H1 (cell line): ENCODE measurements around the gene AKR7A2. TPM values are rescaled to one million over a fixed set of nuclear protein-coding genes. Genes with fewer than 3 reads are reported as not detected.

ENCODE experiments used
- CTCF ChIA-PET: fragments of 300-600 bp; sonication (Branson Sonifier 250); formaldehyde crosslinking; loops from one replicate; lab custom pipeline; 2021; ENCODE audit not compliant: partially characterized antibody; lab: Charles Lee
- POLR2A ChIA-PET: fragments of 300-600 bp; sonication (Branson Sonifier 250); formaldehyde crosslinking; loops from one replicate; lab custom pipeline; 2021; ENCODE audit warnings: inconsistent platforms; ENCODE audit not compliant: partially characterized antibody; lab: Charles Lee
- DNase-seq, 2 experiments: peaks; one replicate each; pipeline versions ENCODE4 v3.0.0 to v3.0.0-alpha.2; 2010 to 2022; ENCODE audit warnings: low spot score in 2 of 2, low read depth in 1 of 2, mixed read lengths in 1 of 2
- FAIRE-seq: peaks from 2 replicates; lab custom pipeline; 2011; peaks lifted over from hg19 to GRCh38; lab: Jason Lieb, UNC
- H2AFZ ChIP-seq: 2 replicates; pipeline ENCODE4 v1.8.1; 2012; ENCODE audit warnings: low read length, inconsistent platforms
- H2AK5ac ChIP-seq: 2 replicates; pipeline ENCODE4 v1.6.1; 2013; ENCODE audit warnings: low read depth, low read length
- H2BK120ac ChIP-seq: replicated peaks from 2 replicates; pipeline ENCODE3; 2013; ENCODE audit warnings: low read depth, low read length, inconsistent platforms
- H2BK12ac ChIP-seq: 2 replicates; pipeline ENCODE4 v1.6.1; 2013; ENCODE audit warnings: low read depth, low read length
- H2BK15ac ChIP-seq: 2 replicates; pipeline ENCODE4 v1.6.1; 2013; ENCODE audit warnings: low read length
- H2BK20ac ChIP-seq: 2 replicates; pipeline ENCODE4 v1.6.1; 2013; ENCODE audit warnings: low read length
- H2BK5ac ChIP-seq: 2 replicates; pipeline ENCODE4 v1.6.1; 2013; ENCODE audit warnings: low read depth, low read length
- H3K14ac ChIP-seq: 2 replicates; pipeline ENCODE4 v1.6.1; 2013; ENCODE audit warnings: inconsistent platforms; ENCODE audit not compliant: insufficient read length
- H3K18ac ChIP-seq: 2 replicates; pipeline ENCODE4 v1.6.1; 2013; ENCODE audit warnings: low read length; ENCODE audit errors: extremely low read depth
- H3K23ac ChIP-seq: 2 replicates; pipeline ENCODE4 v1.6.1; 2013; ENCODE audit warnings: inconsistent platforms; ENCODE audit not compliant: insufficient read length
- H3K23me2 ChIP-seq: 2 replicates; pipeline ENCODE4 v1.6.1; 2013; ENCODE audit warnings: low read depth, low read length
- H3K27ac ChIP-seq: 2 replicates; pipeline ENCODE4 v1.6.1; 2011; ENCODE audit warnings: low read depth, low read length, inconsistent platforms
- H3K27me3 ChIP-seq, 4 experiments: replicated peaks in 1 of 4; 1 replicate in 1 of 4; 2 replicates in 3 of 4; pipeline versions ENCODE4 v1.6.1 to v1.8.1; 2011 to 2013; ENCODE audit warnings: low read length in 3 of 4, mild to moderate bottlenecking in 3 of 4, inconsistent platforms in 2 of 4, mixed read lengths in 2 of 4, moderate library complexity in 1 of 4; ENCODE audit not compliant: control insufficient read depth in 3 of 4, insufficient read depth in 3 of 4; ENCODE audit errors: extremely low read depth in 1 of 4
- H3K36me3 ChIP-seq, 4 experiments: 2 replicates each; pipeline versions ENCODE4 v1.6.1 to v1.8.1; 2011 to 2013; ENCODE audit warnings: mild to moderate bottlenecking in 4 of 4, low read length in 3 of 4, moderate library complexity in 2 of 4, control low read depth in 1 of 4, inconsistent platforms in 1 of 4; ENCODE audit not compliant: insufficient read depth in 4 of 4, control insufficient read depth in 2 of 4
- H3K4ac ChIP-seq: replicated peaks from 2 replicates; pipeline ENCODE3; 2013; ENCODE audit warnings: low read length, low read depth, mixed read lengths, inconsistent platforms; ENCODE audit not compliant: insufficient read length
- H3K4me1 ChIP-seq, 4 experiments: replicated peaks in 1 of 4; 1 replicate in 1 of 4; 2 replicates in 3 of 4; pipeline versions ENCODE4 v1.6.1 to v1.8.1; 2011 to 2013; ENCODE audit warnings: low read length in 3 of 4, inconsistent platforms in 2 of 4, mixed read lengths in 1 of 4; ENCODE audit not compliant: insufficient read depth in 4 of 4, control insufficient read depth in 3 of 4
- H3K4me2 ChIP-seq, 2 experiments: 2 replicates each; pipeline versions ENCODE4 v1.6.1 to v1.8.1; 2011 to 2013; ENCODE audit warnings: low read depth in 2 of 2, low read length in 2 of 2, control low read depth in 1 of 2, inconsistent platforms in 1 of 2, mild to moderate bottlenecking in 1 of 2; ENCODE audit not compliant: insufficient read depth in 1 of 2
- H3K4me3 ChIP-seq, 4 experiments: fragments of 200-600, 300-600 bp in 1 of 4; sonication (generic), shearing (Covaris generic), sonication (Bioruptor Twin) in 1 of 4; 2 replicates each; pipeline versions ENCODE4 v1.5.1 to v1.8.1; 2011 to 2016; ENCODE audit warnings: low read length in 4 of 4, low read depth in 3 of 4, control low read depth in 2 of 4, inconsistent platforms in 2 of 4, mild to moderate bottlenecking in 2 of 4, mixed read lengths in 1 of 4, moderate library complexity in 1 of 4; ENCODE audit not compliant: insufficient read depth in 2 of 4; ENCODE audit errors: extremely low read depth in 1 of 4
- H3K56ac ChIP-seq: replicated peaks from 2 replicates; pipeline ENCODE3; 2013; ENCODE audit warnings: low read depth, mild to moderate bottlenecking, mixed read lengths, low read length, inconsistent platforms; ENCODE audit not compliant: insufficient read length
- H3K79me1 ChIP-seq: 2 replicates; pipeline ENCODE4 v1.6.1; 2013; ENCODE audit warnings: low read depth, low read length, control low read depth
- H3K79me2 ChIP-seq, 2 experiments: 2 replicates each; pipeline versions ENCODE4 v1.6.1 to v1.8.1; 2012 to 2013; ENCODE audit warnings: low read length in 2 of 2, mild to moderate bottlenecking in 2 of 2, inconsistent platforms in 1 of 2; ENCODE audit not compliant: insufficient read depth in 2 of 2, control insufficient read depth in 1 of 2
- H3K9ac ChIP-seq, 4 experiments: replicated peaks in 1 of 4; 1 replicate in 1 of 4; 2 replicates in 3 of 4; pipeline versions ENCODE4 v1.6.1 to v1.8.1; 2011 to 2013; ENCODE audit warnings: low read depth in 3 of 4, low read length in 3 of 4, control low read depth in 2 of 4, mild to moderate bottlenecking in 2 of 4, moderate library complexity in 2 of 4, inconsistent platforms in 1 of 4; ENCODE audit errors: extremely low read depth in 1 of 4
- H3K9me3 ChIP-seq, 2 experiments: 2 replicates each; pipeline versions ENCODE4 v1.6.1 to v1.8.1; 2012 to 2013; ENCODE audit warnings: mild to moderate bottlenecking in 2 of 2, moderate library complexity in 2 of 2, control low read depth in 1 of 2, inconsistent platforms in 1 of 2, low read depth in 1 of 2, low read length in 1 of 2, mixed read lengths in 1 of 2; ENCODE audit not compliant: insufficient read depth in 2 of 2
- H4K20me1 ChIP-seq, 2 experiments: replicated peaks in 1 of 2; 2 replicates each; pipeline versions ENCODE3 to v1.8.1; 2011 to 2013; ENCODE audit warnings: inconsistent platforms in 2 of 2, low read length in 2 of 2, mild to moderate bottlenecking in 1 of 2; ENCODE audit not compliant: insufficient read depth in 2 of 2, control insufficient read depth in 1 of 2
- H4K5ac ChIP-seq: 2 replicates; pipeline ENCODE4 v1.6.1; 2013; ENCODE audit warnings: low read length, low read depth, mixed read lengths, inconsistent platforms; ENCODE audit not compliant: insufficient read length
- H4K8ac ChIP-seq: 2 replicates; pipeline ENCODE4 v1.8.0; 2013; ENCODE audit warnings: mild to moderate bottlenecking, moderate library complexity, low read length, inconsistent platforms; ENCODE audit not compliant: insufficient read depth; ENCODE audit errors: extremely low read depth
- H4K91ac ChIP-seq: replicated peaks from 2 replicates; pipeline ENCODE3; 2013; ENCODE audit warnings: low read length, mixed read lengths, inconsistent platforms; ENCODE audit not compliant: insufficient read length
- SIX5 ChIP-seq: IDR thresholded peaks from 2 replicates; pipeline ENCODE4 v1.6.1; 2011; ENCODE audit warnings: mild to moderate bottlenecking, low read depth, low read length
- TCF12 ChIP-seq: IDR thresholded peaks from 2 replicates; pipeline ENCODE4 v1.6.1; 2011; ENCODE audit warnings: low read depth, mild to moderate bottlenecking, low read length
- WGBS, 2 experiments: shearing (Covaris generic) in 1 of 2; methylation state at CpG; one replicate each; pipeline versions ENCODE4 v1.1.6 to v1.1.7; 2013 to 2015; ENCODE audit warnings: low lambda C conversion rate in 2 of 2, mixed read lengths in 2 of 2, inconsistent platforms in 1 of 2, low coverage in 1 of 2, missing lambda C conversion rate in 1 of 2; ENCODE audit not compliant: insufficient replicate concordance in 2 of 2, insufficient coverage in 1 of 2, insufficient read length in 1 of 2; ENCODE audit errors: extremely low coverage in 1 of 2, missing lambda C conversion rate in 1 of 2; 5-methylcytosine and 5-hydroxymethylcytosine counted together
- polyA plus RNA-seq, 7 experiments: library from polyadenylated mRNA; depleted of rRNA in 3 of 7; stranded (reverse) in 5 of 7; unstranded in 2 of 7; fragments of >200 nt in 5 of 7; fragments of 200-250 nt in 2 of 7; gene quantifications; 1 replicate in 5 of 7; 2 replicates in 1 of 7; 4 replicates in 1 of 7; pipeline versions ENCODE4 v1.2.1 to v1.2.3, GENCODE V29; 2011 to 2013; ENCODE audit warnings: missing spikeins in 2 of 7, mixed read lengths in 2 of 7
- total RNA-seq: library from RNA; stranded (reverse); fragmentation: NEBNext Ultra II Directional; extraction: Animal tissue kit (Norgen Biotek cat#: 25700); gene quantifications from 2 replicates; pipeline ENCODE4 v1.2.1, GENCODE V29; 2021

AKR7A2 gene
- total and polyA plus RNA-seq, 2 of the 8 experiments (the other 6 are each of a cell fraction or from before 2014, with no cell fraction given) = 32.0 to 48.3 TPM

GRCh38 chr1:19283891-19284290 is 28.1 kb downstream of the AKR7A2 start:
- H2AFZ ChIP-seq = no peak overlapping the region
- 92% methylated on average over 9 of the region's 9 CpGs; no CpG with 5 or more reads in 1 of the 2 experiments for WGBS, 2 experiments
- no peak overlapping the region for H2BK12ac ChIP-seq
- no peak overlapping the region for H2BK120ac ChIP-seq
- H3K18ac ChIP-seq = no peak overlapping the region
- H3K56ac ChIP-seq = no peak overlapping the region
- no peak overlapping the region for H2BK5ac ChIP-seq
- ChIA-PET POLR2A (interaction anchor here (0.7 to 1.1 kb wide), 2 partner anchors 19 to 33 kb away, joined by 4 to 6 read pairs; partner anchors contain the start of gene EMC1), CTCF (interaction anchor here (0.6 to 1.8 kb wide), 4 partner anchors 14 to 377 kb away, joined by 3 to 4 read pairs (median 4); no protein-coding TSS in a partner anchor)
- H2BK15ac ChIP-seq = no peak overlapping the region
- no peak overlapping the region for H2BK20ac ChIP-seq
- H3K4me3 ChIP-seq = no peak overlapping the region
- no peaks in the 10 kb centered on the region for H3K79me2 ChIP-seq
- no peaks in the 10 kb centered on the region for H4K20me1 ChIP-seq
- FAIRE-seq = no peak
- H2AK5ac ChIP-seq = no peak overlapping the region
- no peaks in the 10 kb centered on the region for H3K79me1 ChIP-seq
- no peak overlapping the region for H4K91ac ChIP-seq
- no peaks in the 10 kb centered on the region for H3K4me1 ChIP-seq
- no peak overlapping the region for H3K4me2 ChIP-seq
- H3K36me3 ChIP-seq = no peaks in the 10 kb centered on the region
- no peak overlapping the region for H3K4ac ChIP-seq
- no peak overlapping the region for H3K9ac ChIP-seq
- no peak overlapping the region for H3K27ac ChIP-seq
- peaks cover 8 to 14% (median 12%) of the 10 kb centered on the region in 4 experiments; a peak in 6 of 7 replicates for H3K27me3 ChIP-seq
- no peak overlapping the region for H3K14ac ChIP-seq
- H3K9me3 ChIP-seq = no peaks in the 10 kb centered on the region
- H3K23me2 ChIP-seq = peaks cover 2% of the 10 kb centered on the region
- H4K5ac ChIP-seq = no peak overlapping the region
- H4K8ac ChIP-seq = no peak overlapping the region; the same call in 1 of the 2 replicates
- no peak overlapping the region for H3K23ac ChIP-seq
- DNase-seq = no peak
- TF ChIP-seq TCF12 (no peak), SIX5 (no peak)
